Stimulated activated CD4-positive, alpha-beta T cell treated with anti-CD3 and anti-CD28 coated beads, Interleukin-4, amount 100 ng/mL, for 48 hours (primary cell): ENCODE data around the gene CAMK2G.

Experiments used
- DNase-seq, 2 donors: peaks; one replicate each; pipeline ENCODE4 v3.0.0-alpha.2; 2020; ENCODE audit warnings: low read depth in 2 of 2

Gene CAMK2G

DNA sequence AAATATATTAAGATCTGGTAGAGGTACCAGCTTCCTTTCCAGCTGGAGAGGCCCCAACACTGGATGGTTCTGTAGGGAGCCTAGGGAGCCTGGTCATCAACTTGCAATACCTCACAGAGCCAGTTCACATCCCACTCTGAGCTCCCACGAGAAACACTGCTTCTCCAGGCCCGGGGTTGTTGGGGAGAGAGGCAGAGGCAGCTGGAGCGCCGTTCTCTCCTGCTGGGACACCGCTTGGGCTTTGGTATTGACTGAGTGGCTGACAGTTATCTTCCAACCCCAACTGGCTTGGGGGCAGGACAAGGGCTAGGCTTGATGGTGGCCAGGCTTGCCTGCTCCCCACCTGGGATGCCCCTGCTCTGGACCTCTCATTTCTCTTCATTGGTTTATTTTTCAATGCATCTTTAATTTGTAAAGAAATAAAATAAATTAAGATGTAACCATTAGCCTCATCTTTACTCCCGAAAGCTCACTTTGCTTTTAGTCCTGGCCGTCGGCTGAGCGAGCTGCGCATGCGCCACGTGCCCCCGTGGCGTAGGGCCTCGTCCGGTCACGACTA is 102.6 kb downstream of the CAMK2G start:
- peak in 1 of 2 donors; percentile 65 for DNase-seq

DNA sequence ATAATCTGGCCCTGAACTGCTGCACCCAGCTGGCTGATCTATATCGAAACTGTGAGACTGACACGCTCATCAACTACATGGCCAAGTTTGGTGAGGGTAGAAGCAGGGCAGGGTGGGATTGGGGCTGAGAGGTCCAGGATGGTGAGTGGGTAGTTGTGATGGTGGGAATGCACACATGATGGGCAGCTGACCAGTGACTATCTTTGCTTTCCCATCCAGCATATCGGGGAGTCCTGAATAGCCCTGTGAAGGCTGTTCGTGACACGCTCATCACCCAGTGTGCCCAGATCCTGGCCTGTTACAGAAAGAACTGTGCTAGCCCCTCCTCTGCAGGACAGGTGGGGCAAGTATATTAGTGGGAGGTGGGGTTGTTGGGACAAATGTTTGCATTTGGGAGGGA is 105.0 kb downstream of the CAMK2G start:
- DNase-seq, result no peak

DNA sequence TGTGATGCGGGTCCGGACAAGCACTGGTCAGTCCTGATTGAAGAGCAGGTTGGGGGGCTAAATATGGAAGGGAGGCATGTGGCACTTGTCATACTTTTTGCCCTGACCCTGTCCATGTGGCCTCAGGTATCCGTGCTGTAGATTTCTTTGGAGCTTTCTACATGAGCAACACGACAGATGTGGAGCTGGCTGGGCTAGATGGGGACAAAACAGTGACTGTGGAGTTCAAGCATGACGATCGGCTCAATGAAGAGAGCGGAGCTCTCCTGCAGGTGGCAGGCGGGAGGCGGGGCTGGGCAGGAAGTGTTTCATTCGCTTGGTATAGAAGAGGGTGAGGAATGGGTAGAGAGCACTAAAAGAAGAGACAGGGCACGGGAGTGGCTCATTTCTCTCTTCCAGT is 105.5 kb downstream of the CAMK2G start:
- DNase-seq, result peak in 1 of 2 donors; percentile 39

DNA sequence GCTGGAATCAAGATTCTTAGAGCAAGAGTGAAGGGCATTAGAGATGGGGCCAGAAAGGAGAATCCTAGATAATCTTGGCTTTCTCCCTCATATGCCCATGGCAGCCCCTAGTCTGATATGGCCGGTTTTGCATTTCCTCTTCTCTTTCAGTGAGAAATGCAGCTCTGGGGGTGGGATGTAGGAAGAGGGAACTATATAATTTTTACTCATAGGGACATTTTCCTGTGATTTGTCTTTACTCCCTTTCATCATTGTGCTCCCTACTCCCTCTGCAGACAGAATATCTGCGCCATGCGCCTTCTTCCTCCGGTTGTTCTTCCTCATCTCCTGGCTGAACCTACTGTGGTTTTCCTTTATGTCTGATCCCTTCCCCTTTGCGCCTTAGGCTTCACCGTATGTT is 109.3 kb downstream of the CAMK2G start:
- no peak for DNase-seq

DNA sequence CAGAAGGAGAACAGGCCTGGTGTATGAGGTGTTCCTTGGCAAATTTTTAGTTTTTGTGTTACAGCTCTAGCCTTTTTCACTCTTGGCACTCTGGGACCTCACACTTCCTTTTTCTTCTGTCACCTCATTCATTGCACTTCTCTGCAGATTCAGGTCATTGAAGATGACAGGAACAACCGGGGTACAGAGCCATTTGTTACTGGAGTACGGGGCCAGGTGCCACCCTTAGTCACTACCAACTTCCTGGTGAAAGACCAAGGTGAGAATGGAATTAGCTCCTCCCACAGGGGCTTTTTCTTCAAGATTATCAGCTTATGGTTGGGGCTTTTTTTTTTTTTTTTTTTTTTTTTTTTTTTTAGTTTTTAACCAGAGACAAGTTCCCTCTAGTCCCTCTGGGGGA is 111.0 kb downstream of the CAMK2G start:
- DNase-seq, result no peak

DNA sequence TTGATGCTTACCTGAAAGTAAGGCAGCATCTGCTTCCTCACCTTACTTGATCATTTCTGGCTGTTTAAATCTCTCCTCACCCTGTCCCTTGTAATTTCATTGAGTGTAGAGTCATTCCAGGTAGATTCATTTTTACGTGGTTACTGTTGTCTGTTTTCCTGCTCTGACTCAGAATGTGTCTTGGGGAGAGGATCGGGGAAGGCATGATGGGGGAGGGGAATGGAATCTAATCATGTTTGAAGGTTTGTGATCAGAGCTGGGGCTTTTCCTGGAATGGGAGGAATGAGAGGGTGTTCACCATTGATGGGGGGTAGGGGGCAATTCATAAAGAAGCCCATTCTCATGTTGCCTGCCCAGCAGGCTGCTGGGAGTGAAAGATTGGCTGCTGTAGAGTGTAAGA is 111.4 kb downstream of the CAMK2G start:
- no peak for DNase-seq
